Esophagus squamous epithelium (tissue), 4 donors: Measurements from ENCODE around the gene CTNNAL1.

ENCODE experiments used
- CTCF ChIP-seq, 6 experiments: fragments of 450-650 bp in 4 of 6; fragments of 200-600 bp in 2 of 6; sonication (generic) in 2 of 6; IDR thresholded peaks; one replicate each; pipeline ENCODE4 v1.5.1; 2016 to 2019; ENCODE audit warnings: antibody characterized with exemption in 6 of 6, mild to moderate bottlenecking in 4 of 6, moderate library complexity in 4 of 6
- POLR2A ChIP-seq, 4 donors: fragments of 450-650 bp; IDR thresholded peaks; one replicate each; pipeline ENCODE4 v1.6.1; 2017; ENCODE audit warnings: antibody characterized with exemption in 4 of 4, mild to moderate bottlenecking in 4 of 4, moderate library complexity in 3 of 4

- TF ChIP-seq CTCF (IDR thresholded peaks at IDR 0.05): no peak
- TF ChIP-seq POLR2A (IDR thresholded peaks at IDR 0.05): no peak
Observed at GRCh38 chr9:109014608-109015280, 1.4 kb upstream of the CTNNAL1 start.
